Fibroblast of villous mesenchyme (primary cell): ENCODE data around the gene CMTM1. TPM values are rescaled to one million over a fixed set of nuclear protein-coding genes. Genes with fewer than 3 reads are reported as not detected.
"Not testable (repeated sequence)": the region's sequence is repeated elsewhere in the genome, so short reads cannot be mapped to it uniquely, and the experiment has no call there.

Source experiments
- DNase-seq: peaks from one replicate; pipeline ENCODE4 v3.0.0-alpha.2; 2010; ENCODE audit warnings: low read depth
- H3K4me3 ChIP-seq: 2 replicates; pipeline ENCODE4 v1.5.1; 2011; ENCODE audit warnings: low read depth, mild to moderate bottlenecking, low read length
- CTCF ChIP-seq: IDR thresholded peaks from 2 replicates; pipeline ENCODE4 v1.5.1; 2012; ENCODE audit warnings: low read depth, mild to moderate bottlenecking, low read length; ENCODE audit not compliant: insufficient read depth
- total RNA-seq: library from RNA; depleted of rRNA; stranded (reverse); fragments of >200 nt; gene quantifications from 2 replicates; pipeline ENCODE4 v1.2.3, GENCODE V29; 2012

CMTM1 gene
- total RNA-seq, 1 donor, result 3.9 TPM

- H3K4me3 ChIP-seq, result no peak overlapping the region
- TF ChIP-seq CTCF, result peak; percentile 95
- DNase-seq, result peak; percentile 88
These were observed 42.3 kb downstream of the CMTM1 start for GRCh38 chr16:66608241-66609138.

- DNase-seq, result no peak
- no peak for TF ChIP-seq CTCF
- no peak overlapping the region for H3K4me3 ChIP-seq
These were observed 42.9 kb downstream of the CMTM1 start for GRCh38 chr16:66609139-66609510.

- DNase-seq, result no peak
- H3K4me3 ChIP-seq, result no peak overlapping the region
- TF ChIP-seq CTCF, result no peak
These were observed 44.0 kb downstream of the CMTM1 start for GRCh38 chr16:66610111-66610820.

GRCh38 chr16:66611911-66612310 is 45.7 kb downstream of the CMTM1 start:
- H3K4me3 ChIP-seq, DNase-seq: not testable (repeated sequence)

- DNase-seq, result no peak
- H3K4me3 ChIP-seq, result no peak overlapping the region
- no peak for TF ChIP-seq CTCF
These were observed 46.2 kb downstream of the CMTM1 start for GRCh38 chr16:66612422-66612821.

GRCh38 chr16:66614161-66614802 is 48.0 kb downstream of the CMTM1 start:
- TF ChIP-seq CTCF, result no peak
- no peak overlapping the region for H3K4me3 ChIP-seq
- no peak for DNase-seq

- no peak for TF ChIP-seq CTCF
- no peak overlapping the region for H3K4me3 ChIP-seq
- no peak for DNase-seq
These were observed 49.9 kb downstream of the CMTM1 start for GRCh38 chr16:66616169-66616568.
